ENCODE results near the gene ZNF80. TPM values are rescaled to one million over a fixed set of nuclear protein-coding genes. Genes with fewer than 3 reads are reported as not detected.
"Not testable (repeated sequence)": the region's sequence is repeated elsewhere in the genome, so short reads cannot be mapped to it uniquely, and the experiment has no call there.

ZNF80 gene
- total RNA-seq, 4 donors from 2014 or later = not detected

- no peak for DNase-seq (ENCODE audit: low spot score in 2 of 2)
- TF ChIP-seq POLR2A (IDR thresholded peaks at IDR 0.05) (no peak), CTCF (IDR thresholded peaks at IDR 0.05) (no peak)
- WGBS, 2 donors = 33 to 42% methylated on average over 2 of the region's 2 CpGs
- intact Hi-C loops (cut with DNase I; ENCODE audit: low total_unique reads) = no loop called here
- no peak overlapping the region for H3K4me3 ChIP-seq (ENCODE audit: low read depth, poor library complexity, severe bottlenecking)
Measured at GRCh38 chr3:114241262-114241661, 3.9 kb upstream of the ZNF80 start.

GRCh38 chr3:114238146-114238785 lies 888 bp upstream of the ZNF80 start:
- 97 to 99% methylated on average over 22 to 25 of the region's 34 CpGs for WGBS, 2 donors
- DNase-seq (ENCODE audit: low spot score in 2 of 2); intact Hi-C loops (cut with DNase I; ENCODE audit: low total_unique reads); H3K4me3 ChIP-seq (ENCODE audit: low read depth, poor library complexity, severe bottlenecking): not testable (repeated sequence)

GRCh38 chr3:114235431-114235830 lies 1.9 kb downstream of the ZNF80 start:
- TF ChIP-seq POLR2A (IDR thresholded peaks at IDR 0.05) (no peak), CTCF (IDR thresholded peaks at IDR 0.05) (no peak)
- no peak overlapping the region for H3K4me3 ChIP-seq (ENCODE audit: low read depth, poor library complexity, severe bottlenecking)
- 60 to 72% methylated on average over 3 of the region's 3 CpGs for WGBS, 2 donors
- intact Hi-C loops (cut with DNase I; ENCODE audit: low total_unique reads) = no loop called here
- DNase-seq (ENCODE audit: low spot score in 2 of 2) = no peak

GRCh38 chr3:114234745-114235144 lies 2.6 kb downstream of the ZNF80 start:
- DNase-seq (ENCODE audit: low spot score in 2 of 2) = no peak
- intact Hi-C loops (cut with DNase I; ENCODE audit: low total_unique reads) = no loop called here
- no peak for TF ChIP-seq POLR2A (IDR thresholded peaks at IDR 0.05)
- TF ChIP-seq CTCF (IDR thresholded peaks at IDR 0.05) = no peak
- no peak overlapping the region for H3K4me3 ChIP-seq (ENCODE audit: low read depth, poor library complexity, severe bottlenecking)
- 74 to 82% methylated on average over 3 of the region's 3 CpGs for WGBS, 2 donors

GRCh38 chr3:114231616-114232015 lies 5.8 kb downstream of the ZNF80 start:
- no peak overlapping the region for H3K4me3 ChIP-seq (ENCODE audit: low read depth, poor library complexity, severe bottlenecking)
- intact Hi-C loops (cut with DNase I; ENCODE audit: low total_unique reads) = no loop called here
- no peak for DNase-seq (ENCODE audit: low spot score in 2 of 2)
- 74 to 92% methylated on average over 3 of the region's 3 CpGs for WGBS, 2 donors
- TF ChIP-seq CTCF (IDR thresholded peaks at IDR 0.05) (no peak), POLR2A (IDR thresholded peaks at IDR 0.05) (no peak)

GRCh38 chr3:114227076-114227475 lies 10.3 kb downstream of the ZNF80 start:
- no peak overlapping the region for H3K4me3 ChIP-seq (ENCODE audit: low read depth, poor library complexity, severe bottlenecking)
- intact Hi-C loops (cut with DNase I; ENCODE audit: low total_unique reads) = no loop called here
- 93 to 97% methylated on average over 1 of the region's 1 CpG for WGBS, 2 donors
- TF ChIP-seq POLR2A (IDR thresholded peaks at IDR 0.05) (no peak), CTCF (IDR thresholded peaks at IDR 0.05) (no peak)
- no peak for DNase-seq (ENCODE audit: low spot score in 2 of 2)

Data from lower leg skin (tissue), 4 donors.